Inflammatory macrophage (primary cell): ENCODE data around the gene TMBIM4.

ENCODE experiments used
- DNase-seq, 2 donors: peaks; one replicate each; pipeline ENCODE4 v3.0.0-alpha.2; 2020 to 2022

Gene TMBIM4

DNA sequence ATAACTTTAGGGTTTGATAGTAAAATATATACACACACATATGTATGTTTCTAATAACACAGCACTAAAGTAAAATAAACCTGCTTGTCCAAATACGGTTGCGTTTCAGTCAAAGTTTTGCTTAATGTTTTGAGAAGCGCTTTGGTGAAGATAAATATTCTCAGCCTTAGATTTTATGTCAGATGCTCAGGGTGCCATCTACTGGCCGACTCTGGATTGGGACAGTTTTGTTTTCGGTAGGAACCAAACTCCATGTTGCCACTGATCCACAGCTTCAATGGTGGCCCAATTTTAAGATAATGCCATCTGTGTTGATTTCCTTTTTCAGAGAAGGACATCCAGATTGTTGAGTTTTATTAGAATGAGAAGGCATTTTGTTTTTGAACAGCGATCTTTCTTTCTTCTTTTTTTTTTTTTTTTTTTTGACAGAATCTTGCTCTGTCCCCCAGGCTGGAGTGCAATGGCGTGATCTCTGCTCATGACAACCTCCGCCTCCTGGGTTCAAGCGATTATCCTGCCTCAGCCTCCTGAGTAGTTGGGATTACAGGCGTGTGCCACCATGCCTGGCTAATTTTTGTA is 82.3 kb downstream of the TMBIM4 start:
- peak; percentile 73 to 78 for DNase-seq

DNA sequence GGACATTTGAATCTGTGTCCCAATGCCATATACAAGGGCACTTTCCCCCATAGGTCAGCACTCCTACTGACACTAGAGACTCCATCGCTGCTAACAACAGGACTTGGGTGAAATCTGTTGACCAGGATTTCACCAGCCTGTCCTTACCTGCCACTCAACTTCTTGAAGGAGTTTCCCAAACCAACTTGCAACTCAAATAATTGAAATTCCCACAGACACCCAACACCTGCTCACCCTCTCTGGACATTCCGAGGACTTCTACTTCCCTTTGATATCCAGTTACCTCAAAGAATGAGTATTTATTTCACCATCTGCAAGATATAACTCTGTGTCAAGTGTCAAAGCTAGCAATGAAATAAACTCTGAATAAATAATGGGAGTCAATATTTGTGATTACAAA is 83.8 kb downstream of the TMBIM4 start:
- DNase-seq = no peak
